Hepatocyte (in vitro differentiated cells): ENCODE results near the gene MTG2.

ENCODE experiments used
- CTCF ChIP-seq: fragments of 200-600 bp; sonication (generic); IDR thresholded peaks from 2 replicates; pipeline ENCODE4 v1.5.1; 2016; ENCODE audit warnings: antibody characterized with exemption, mild to moderate bottlenecking; ENCODE audit not compliant: poor library complexity
- EZH2 ChIP-seq: fragments of 200-600 bp; sonication (generic); IDR thresholded peaks from 2 replicates; pipeline ENCODE4 v1.6.1; 2016; ENCODE audit warnings: antibody characterized with exemption, mild to moderate bottlenecking, borderline replicate concordance
- EZH2phosphoT487 ChIP-seq: fragments of 200-600 bp; sonication (generic); IDR thresholded peaks from one replicate; pipeline ENCODE4 v1.6.1; 2018; ENCODE audit warnings: antibody characterized with exemption, mild to moderate bottlenecking, low read depth, moderate library complexity; ENCODE audit not compliant: unreplicated experiment, severe bottlenecking

- TF ChIP-seq CTCF (no peak), EZH2 (no peak), EZH2phosphoT487 (no peak)
Observed at GRCh38 chr20:62225820-62226635, 43.2 kb downstream of the MTG2 start.
